ENCODE results near the gene AP4M1. TPM values are rescaled to one million over a fixed set of nuclear protein-coding genes. Genes with fewer than 3 reads are reported as not detected.

AP4M1 gene
- polyA plus RNA-seq, 1 donor from 2014 or later, result 100 TPM

DNA sequence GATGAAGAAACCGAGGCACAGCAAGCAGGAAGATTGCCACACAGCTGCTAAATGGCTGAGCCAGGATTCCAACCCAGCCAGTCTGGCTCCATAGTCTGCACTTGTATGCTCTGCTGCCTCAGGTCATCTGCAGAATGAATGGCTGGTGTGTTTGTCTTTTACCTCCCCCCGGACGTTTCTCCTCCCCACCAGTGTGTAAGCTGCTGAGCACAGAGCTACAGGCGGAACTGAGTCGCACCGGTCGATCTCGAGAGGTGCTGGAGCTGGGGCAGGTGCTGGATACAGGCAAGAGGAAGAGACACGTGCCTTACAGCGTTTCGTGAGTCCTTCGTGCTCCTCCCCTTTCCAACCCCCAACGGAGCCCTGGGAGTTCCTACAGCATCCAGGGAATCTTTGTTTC is 20.6 kb downstream of the AP4M1 start:
- Histone ChIP-seq H3K79me2 (replicated peaks; ENCODE audit: insufficient read depth, low read length) (peaks cover 4% of the 10 kb centered on the region), H3K9me2 (ENCODE audit: insufficient read depth, low read length) (no peaks in the 10 kb centered on the region), H3K4me2 (ENCODE audit: low read length) (no peak overlapping the region), H3F3A (ENCODE audit: insufficient read depth, low read length, poor library complexity, severe bottlenecking) (peaks cover 6% of the 10 kb centered on the region), H3K27me3 (ENCODE audit: insufficient read depth, low read depth, low read length) (no peaks in the 10 kb centered on the region), H3K9ac (ENCODE audit: low read length) (no peak overlapping the region), H3K9me3 (ENCODE audit: low read length) (no peaks in the 10 kb centered on the region), H2AFZ (ENCODE audit: low read depth, low read length) (no peak overlapping the region), H3K27ac (ENCODE audit: low read length) (no peak overlapping the region), H3K36me3 (ENCODE audit: insufficient read depth, low read length) (peaks cover 8% of the 10 kb centered on the region), H3K4me3 (ENCODE audit: low read length) (no peak overlapping the region), H4K20me1 (ENCODE audit: insufficient read depth) (no peaks in the 10 kb centered on the region)
- TF ChIP-seq RAD21 (conservative IDR thresholded peaks at IDR 0.05) (no peak), EZH2 (IDR thresholded peaks at IDR 0.05; ENCODE audit: borderline replicate concordance, insufficient read depth, low read length, poor library complexity, severe bottlenecking) (no peak)
- TF ChIP-seq, protein P1, sequence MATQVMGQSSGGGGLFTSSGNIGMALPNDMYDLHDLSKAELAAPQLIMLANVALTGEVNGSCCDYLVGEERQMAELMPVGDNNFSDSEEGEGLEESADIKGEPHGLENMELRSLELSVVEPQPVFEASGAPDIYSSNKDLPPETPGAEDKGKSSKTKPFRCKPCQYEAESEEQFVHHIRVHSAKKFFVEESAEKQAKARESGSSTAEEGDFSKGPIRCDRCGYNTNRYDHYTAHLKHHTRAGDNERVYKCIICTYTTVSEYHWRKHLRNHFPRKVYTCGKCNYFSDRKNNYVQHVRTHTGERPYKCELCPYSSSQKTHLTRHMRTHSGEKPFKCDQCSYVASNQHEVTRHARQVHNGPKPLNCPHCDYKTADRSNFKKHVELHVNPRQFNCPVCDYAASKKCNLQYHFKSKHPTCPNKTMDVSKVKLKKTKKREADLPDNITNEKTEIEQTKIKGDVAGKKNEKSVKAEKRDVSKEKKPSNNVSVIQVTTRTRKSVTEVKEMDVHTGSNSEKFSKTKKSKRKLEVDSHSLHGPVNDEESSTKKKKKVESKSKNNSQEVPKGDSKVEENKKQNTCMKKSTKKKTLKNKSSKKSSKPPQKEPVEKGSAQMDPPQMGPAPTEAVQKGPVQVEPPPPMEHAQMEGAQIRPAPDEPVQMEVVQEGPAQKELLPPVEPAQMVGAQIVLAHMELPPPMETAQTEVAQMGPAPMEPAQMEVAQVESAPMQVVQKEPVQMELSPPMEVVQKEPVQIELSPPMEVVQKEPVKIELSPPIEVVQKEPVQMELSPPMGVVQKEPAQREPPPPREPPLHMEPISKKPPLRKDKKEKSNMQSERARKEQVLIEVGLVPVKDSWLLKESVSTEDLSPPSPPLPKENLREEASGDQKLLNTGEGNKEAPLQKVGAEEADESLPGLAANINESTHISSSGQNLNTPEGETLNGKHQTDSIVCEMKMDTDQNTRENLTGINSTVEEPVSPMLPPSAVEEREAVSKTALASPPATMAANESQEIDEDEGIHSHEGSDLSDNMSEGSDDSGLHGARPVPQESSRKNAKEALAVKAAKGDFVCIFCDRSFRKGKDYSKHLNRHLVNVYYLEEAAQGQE (IDR thresholded peaks at IDR 0.05; ENCODE audit: borderline replicate concordance), result no peak

DNA sequence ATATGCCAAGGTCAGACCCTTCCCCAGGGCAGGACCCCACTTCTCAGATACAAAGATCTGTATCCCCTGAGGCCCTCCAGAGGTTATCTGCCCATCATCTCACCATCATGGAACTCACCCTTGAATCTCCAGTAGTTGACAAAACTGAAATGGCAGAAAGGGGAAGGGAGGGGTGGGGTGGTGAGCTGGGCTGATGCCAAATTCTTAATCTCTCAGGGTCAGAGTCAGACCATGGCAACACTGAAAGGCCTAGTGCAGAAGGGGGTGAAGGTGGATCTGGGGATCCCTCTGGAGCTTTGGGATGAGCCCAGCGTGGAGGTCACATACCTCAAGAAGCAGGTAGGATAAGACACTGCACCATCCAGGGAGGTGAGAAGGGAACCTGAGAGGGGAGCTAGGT is 21.1 kb downstream of the AP4M1 start:
- Histone ChIP-seq H3F3A (ENCODE audit: insufficient read depth, low read length, poor library complexity, severe bottlenecking) (peaks cover 6% of the 10 kb centered on the region), H3K9me2 (ENCODE audit: insufficient read depth, low read length) (no peaks in the 10 kb centered on the region), H3K27me3 (ENCODE audit: insufficient read depth, low read depth, low read length) (no peaks in the 10 kb centered on the region), H4K20me1 (ENCODE audit: insufficient read depth) (no peaks in the 10 kb centered on the region), H3K36me3 (ENCODE audit: insufficient read depth, low read length) (peaks cover 8% of the 10 kb centered on the region), H3K4me2 (ENCODE audit: low read length) (no peak overlapping the region), H3K27ac (ENCODE audit: low read length) (no peak overlapping the region), H3K9me3 (ENCODE audit: low read length) (no peaks in the 10 kb centered on the region), H2AFZ (ENCODE audit: low read depth, low read length) (no peak overlapping the region), H3K4me3 (ENCODE audit: low read length) (no peak overlapping the region), H3K79me2 (replicated peaks; ENCODE audit: insufficient read depth, low read length) (peaks cover 4% of the 10 kb centered on the region), H3K9ac (ENCODE audit: low read length) (no peak overlapping the region)
- no peak for TF ChIP-seq MXI1 (conservative IDR thresholded peaks at IDR 0.05; ENCODE audit: poor library complexity, severe bottlenecking)
- no peak for TF ChIP-seq EZH2 (IDR thresholded peaks at IDR 0.05; ENCODE audit: borderline replicate concordance, insufficient read depth, low read length, poor library complexity, severe bottlenecking)
- TF ChIP-seq, protein P2, sequence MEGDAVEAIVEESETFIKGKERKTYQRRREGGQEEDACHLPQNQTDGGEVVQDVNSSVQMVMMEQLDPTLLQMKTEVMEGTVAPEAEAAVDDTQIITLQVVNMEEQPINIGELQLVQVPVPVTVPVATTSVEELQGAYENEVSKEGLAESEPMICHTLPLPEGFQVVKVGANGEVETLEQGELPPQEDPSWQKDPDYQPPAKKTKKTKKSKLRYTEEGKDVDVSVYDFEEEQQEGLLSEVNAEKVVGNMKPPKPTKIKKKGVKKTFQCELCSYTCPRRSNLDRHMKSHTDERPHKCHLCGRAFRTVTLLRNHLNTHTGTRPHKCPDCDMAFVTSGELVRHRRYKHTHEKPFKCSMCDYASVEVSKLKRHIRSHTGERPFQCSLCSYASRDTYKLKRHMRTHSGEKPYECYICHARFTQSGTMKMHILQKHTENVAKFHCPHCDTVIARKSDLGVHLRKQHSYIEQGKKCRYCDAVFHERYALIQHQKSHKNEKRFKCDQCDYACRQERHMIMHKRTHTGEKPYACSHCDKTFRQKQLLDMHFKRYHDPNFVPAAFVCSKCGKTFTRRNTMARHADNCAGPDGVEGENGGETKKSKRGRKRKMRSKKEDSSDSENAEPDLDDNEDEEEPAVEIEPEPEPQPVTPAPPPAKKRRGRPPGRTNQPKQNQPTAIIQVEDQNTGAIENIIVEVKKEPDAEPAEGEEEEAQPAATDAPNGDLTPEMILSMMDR (IDR thresholded peaks at IDR 0.05; ENCODE audit: poor library complexity, severe bottlenecking), result no peak
- no peak for TF ChIP-seq RAD21 (conservative IDR thresholded peaks at IDR 0.05)
- TF ChIP-seq POLR2AphosphoS5 (IDR thresholded peaks at IDR 0.05), result no peak
- no peak for TF ChIP-seq TAF1 (IDR thresholded peaks at IDR 0.05; ENCODE audit: low read depth)
- TF ChIP-seq, protein P1 (IDR thresholded peaks at IDR 0.05; ENCODE audit: borderline replicate concordance), result no peak
- TF ChIP-seq SMC3 (conservative IDR thresholded peaks at IDR 0.05; ENCODE audit: poor library complexity), result no peak
- TF ChIP-seq EP300 (conservative IDR thresholded peaks at IDR 0.05; ENCODE audit: poor library complexity, severe bottlenecking), result no peak
